Fibroblast of skin of back (primary cell): ENCODE results near the gene GLI3.

Experiments
- DNase-seq: peaks from one replicate; pipeline ENCODE4 v3.0.0-alpha.2; 2013

GLI3 gene

DNA sequence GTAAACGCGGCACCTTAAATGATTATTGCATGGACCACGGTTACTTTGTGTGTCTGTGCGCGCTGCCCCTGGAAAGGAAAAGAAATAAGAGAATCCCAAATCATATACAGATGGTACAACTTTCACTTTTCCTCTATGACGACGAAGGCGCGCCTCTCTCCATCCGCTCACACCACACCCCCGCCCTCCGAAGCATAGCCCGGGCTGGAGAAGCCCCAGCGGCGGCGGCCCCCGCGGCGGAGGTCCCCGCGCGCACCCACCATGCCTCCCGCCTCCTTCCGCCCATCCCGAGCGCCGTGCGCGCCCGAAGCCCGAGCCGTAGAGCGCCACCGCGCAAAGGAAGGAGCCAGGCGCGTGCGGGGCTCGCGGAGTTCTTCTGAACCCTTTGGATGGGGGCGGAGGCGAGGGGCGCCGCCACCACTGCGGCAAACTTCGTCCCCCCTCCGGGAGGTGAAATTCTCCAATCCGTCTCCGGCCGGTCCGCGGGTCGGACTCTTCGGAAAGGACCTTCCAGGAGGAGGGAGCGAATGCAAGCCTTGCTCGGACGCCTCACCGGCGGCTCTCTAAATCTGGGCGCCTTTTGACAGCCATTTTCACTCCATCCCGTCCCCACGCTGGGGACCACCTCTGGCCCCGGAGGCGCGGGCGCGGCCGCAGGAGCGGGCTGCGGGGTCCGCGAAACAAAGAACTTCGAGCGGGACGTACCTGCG is 588 bp downstream of the GLI3 start:
- DNase-seq = peak; percentile 72

DNA sequence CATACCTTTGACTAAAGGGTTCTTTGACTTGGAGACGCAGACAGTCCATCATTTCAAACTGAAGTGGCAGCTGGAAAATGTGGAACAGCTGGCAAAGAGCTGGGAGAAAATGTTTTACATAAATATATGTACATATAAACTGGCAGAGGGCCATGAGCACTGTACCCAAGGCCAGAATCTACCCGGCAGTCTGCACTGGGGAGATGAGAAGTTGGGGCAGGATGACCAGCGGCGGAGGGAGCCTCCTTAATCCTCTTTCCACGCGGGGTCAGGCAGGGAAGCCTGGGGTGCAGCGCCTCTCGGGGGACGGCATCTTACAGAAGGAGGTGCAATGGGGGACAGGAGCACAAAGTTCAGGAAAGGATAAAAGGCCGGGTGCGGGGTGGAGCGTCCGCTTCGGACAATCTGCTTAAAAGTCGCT is 1.3 kb downstream of the GLI3 start:
- peak; percentile 19 for DNase-seq

DNA sequence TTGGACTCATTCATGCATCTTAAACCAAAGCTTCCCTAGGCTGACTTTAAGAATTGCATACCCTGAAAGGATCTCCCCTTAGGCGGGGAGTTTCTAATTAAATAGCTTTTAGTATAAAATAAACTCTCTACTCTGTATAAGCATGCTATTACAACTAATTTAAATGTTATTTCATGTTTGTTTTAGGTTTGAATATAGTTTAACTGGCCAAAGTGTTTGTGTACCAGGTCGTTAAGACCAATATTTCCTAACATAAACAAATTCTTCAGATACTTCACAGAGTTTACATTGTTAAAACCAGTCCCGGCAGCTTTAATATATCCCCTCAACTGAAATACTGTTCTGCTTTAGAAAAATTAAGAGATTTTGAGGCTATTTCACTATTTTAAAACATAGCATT is 2.3 kb downstream of the GLI3 start:
- no peak for DNase-seq

DNA sequence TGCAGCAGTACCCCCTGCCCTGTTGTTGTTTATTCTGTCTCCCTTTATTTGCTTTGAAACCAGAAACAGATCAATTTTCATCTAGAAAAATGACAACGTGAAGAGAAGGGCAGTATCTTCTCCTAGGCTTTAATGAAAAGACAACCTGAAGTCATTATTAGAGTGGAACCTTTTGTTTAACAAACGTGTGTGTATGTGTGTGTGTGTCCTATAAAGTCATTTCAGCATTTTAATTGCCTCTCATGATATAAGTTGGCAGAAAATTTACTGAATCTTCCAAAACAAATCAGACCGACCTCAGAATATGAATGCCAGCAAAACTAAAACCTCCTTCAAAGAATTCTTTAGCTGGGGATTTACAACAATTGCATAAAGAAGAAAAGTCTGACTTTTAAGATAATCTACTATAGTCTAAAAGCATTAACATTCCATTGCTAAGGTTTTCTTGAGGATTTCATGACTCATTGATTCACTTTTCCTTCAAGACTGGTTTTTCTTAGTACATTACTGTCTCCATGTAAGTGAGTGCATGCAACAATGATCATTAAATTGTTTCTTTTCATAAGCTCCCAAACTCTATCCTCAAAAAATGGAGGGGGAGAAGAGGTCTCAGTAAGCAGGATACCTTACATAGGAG is 3.2 kb downstream of the GLI3 start:
- DNase-seq = peak; percentile 48

DNA sequence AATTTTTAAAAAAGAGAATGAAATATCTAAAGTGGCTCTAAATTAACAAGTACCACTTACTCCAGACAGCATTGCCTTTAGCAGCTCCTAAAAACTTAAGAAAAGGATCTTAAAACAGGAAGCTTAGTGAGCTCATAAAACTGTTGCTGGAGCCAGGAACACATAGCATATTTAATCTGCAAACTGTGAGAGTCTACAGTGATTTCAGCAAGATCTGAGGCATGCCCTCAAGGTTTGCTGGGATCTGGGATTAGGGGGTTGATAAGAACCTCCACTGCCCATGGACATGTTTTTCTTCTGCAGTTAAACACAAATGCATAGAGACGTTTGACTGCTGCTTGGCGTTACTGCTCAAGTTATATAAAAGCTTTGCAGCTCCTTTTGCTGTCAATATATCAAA is 3.8 kb downstream of the GLI3 start:
- no peak for DNase-seq

DNA sequence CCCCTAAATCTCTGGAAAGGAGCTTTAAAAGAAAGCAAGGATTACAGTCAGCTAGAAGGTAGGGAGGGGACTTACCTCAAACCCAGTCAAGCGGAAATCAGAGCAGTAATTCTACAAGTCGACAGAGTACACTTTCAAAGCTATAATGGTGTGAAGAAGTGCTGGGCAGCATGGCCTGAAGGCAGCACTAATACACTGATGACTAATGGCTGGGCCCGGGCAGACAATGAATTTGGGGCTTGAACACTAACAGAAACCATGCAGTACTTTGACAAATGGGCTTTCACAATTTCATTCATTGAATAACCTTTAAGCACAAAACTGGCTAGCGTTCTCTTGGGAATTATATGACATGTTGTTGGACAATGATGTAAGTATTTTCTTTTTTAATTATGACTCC is 4.7 kb downstream of the GLI3 start:
- DNase-seq = peak; percentile 56

DNA sequence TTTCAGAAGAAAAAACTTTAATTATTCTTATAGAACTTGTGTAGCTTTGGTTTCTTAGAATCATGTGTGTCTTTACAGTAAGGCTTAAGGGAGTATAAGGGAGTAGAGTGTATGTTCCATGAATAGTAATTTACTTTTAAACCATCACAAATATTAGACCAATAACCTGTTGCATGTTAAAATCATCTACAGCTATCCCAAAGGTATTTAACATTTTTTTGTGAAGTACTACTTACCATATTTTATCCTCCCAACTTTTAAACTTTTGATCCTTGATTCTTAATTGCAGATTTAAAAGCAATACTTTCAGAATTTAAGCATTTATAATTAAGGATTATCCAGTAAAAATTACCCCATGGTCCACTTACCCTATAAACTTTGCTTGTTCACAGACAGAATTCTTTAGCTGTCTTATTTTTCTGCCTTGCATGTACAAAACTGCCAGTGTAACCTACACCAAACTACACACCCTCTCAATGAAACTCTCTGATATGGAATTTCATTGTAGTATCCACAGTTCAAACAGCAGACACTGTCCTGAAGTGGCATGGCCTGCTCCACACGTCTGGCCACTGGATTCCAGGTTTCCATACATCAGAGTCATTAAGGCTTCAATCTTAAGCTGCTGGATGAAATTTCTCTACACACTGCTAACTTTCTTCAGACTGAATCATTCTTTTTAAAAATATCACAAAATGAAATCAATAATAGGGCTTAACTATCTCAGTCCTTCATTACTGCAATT is 5.8 kb downstream of the GLI3 start:
- DNase-seq = no peak

DNA sequence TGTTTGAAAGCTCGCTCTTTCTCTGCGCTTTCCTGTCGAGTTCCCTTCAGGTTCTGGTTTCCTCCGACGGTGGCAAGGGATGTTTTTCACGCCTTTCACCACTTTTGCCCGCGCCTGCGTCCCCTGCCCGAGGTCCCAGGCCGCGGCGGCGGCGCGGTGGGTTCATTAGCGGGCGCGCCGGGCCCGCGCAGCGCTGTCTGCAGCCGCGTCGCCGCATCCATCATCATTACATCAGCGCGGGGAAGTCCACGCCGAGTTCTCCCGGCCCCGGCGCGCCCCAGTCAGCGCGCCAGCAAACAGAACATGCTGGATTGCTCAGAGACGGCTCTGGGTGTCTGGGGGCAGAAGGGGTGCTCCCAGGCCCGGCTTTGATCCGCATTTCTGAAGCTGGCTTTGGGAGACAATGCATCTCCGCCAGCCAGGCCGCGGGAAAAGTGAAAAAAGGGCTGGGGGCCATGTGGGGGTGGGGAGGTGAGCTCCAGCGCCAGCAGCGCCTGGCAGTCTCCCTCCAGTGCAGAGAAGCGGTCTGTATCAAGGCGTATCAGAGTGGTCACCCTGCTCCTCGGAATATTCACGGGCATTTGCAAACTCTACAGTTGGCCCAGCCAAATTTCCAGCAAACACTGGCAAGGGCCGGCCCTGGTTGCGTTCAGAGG is 8.9 kb downstream of the GLI3 start:
- no peak for DNase-seq

DNA sequence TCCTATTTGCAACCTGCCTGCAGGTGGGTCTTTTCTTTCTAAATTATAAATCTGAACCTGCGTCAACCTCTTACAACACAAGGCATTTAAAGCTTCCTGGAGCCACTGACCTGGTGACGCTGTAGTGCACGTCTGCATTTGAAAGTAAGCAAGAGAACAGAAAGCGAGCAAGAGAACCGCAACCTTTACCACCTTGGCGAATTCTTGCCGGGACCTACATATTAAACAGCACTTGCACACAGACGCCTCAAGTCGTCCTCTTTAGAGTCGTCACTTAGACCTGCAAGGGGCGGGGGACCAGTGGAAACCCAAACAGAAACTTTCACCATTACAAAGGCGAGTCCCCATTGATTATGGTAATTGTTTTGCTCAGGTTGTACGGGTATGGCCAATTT is 9.5 kb downstream of the GLI3 start:
- no peak for DNase-seq

DNA sequence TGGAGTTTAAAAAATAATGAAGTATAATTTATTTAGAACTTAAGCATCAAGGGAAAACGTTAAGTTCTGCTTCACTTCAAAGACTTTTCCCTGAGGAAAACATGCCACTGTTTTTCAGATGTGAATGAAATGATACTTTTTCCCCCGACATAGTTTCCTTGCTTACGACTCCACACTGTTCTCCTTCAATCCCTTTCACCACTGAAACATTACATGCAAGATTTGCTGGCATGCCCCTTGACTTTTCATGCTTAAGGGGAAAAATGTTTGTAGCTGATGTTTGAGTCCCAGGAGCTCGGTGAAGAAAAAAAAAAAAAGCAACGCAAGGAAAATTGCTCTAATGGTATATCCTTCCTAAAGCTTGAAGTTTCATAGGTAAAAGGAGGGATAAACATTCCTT is 10.0 kb downstream of the GLI3 start:
- no peak for DNase-seq

DNA sequence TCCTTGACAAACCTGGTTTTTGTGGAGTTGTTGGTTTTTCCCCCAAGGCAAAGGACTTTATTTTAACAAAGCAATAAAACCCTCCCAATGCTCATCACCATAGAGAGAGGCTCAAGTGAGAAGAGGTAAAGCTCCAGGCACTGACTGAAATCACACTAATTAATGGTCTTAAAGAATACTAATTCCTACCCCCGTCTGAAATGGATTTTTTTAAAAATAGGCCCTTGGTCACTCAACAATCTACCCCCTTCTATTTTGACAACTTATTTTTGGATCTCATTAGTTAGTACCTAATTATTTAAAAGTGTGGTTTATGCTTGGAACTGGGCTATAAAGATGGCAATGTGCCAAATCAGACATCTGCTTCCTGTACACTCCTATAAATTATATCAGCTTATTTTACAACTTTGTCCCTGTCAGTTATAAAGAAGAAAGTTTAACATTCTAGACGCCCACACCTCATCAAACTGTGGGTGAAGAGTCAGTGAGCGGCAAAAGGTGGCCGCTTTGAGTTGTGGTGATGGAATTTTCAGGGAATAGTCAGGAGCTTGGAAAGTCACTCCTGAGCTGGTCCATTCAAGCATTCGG is 10.6 kb downstream of the GLI3 start:
- no peak for DNase-seq

DNA sequence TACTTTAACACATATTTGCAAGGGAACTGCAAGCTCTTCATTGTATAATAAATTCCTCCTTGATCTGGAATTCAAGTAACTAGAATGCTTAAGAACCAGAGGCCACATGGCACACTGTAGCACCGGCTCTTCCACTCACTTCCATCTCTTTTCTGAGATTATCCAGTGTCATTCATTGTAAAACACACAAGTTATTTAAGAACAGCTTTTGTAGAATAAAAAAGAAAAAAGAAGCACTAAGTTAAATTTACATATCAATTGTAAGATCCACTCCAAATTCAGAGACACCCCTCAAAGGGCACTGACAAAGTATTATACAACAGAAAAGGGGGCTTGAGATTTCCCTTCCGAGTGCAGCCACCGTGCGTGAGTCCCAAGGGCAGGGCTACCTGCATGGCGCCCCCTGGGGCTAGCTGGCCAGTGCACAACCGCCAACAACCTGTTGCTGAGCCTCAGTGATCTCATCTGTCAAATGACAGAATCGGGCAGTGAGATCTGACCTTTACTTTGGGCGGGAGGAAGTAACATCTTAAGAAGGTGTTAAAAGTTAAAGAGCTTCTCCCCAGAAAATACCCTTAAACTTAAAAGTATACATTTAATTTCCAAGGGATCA is 12.5 kb downstream of the GLI3 start:
- DNase-seq = no peak

DNA sequence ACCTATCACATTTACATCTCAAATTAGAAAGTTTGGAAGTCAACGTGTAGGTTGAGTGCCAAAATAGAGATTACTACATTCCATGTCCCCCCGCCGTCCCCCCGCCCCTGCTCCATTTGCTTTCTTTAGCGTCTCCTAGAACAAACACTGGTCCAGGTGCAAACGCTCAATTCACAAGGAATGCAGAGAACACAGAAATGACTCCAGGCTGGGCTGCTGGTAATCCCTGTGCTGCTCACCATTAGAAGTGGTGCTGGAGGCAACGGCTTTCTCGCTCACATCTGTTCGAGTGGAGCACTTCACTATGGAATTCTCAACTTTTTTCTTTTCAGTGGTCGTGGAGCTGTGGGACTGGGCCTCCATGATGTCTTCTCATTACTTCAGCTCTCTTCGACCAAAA is 14.1 kb downstream of the GLI3 start:
- DNase-seq = no peak

DNA sequence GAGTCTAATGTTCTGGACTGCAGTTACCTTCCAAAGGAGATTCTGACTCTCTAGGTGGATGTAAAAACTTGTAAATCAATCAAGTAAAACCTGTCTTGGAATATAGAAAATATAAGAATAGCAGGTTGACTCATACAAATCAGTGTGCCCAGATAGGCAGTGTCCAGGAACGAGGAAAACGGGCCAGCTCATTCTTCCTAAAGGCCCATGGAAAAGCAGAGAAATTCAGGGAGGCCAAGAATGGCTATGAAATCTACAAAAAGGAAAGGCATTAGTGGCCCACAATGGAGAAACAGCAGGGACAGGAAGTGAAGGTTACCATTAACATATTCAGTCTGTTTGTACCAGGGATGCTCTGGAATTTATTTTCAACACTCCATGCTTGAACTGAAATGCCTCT is 14.9 kb downstream of the GLI3 start:
- DNase-seq = no peak

DNA sequence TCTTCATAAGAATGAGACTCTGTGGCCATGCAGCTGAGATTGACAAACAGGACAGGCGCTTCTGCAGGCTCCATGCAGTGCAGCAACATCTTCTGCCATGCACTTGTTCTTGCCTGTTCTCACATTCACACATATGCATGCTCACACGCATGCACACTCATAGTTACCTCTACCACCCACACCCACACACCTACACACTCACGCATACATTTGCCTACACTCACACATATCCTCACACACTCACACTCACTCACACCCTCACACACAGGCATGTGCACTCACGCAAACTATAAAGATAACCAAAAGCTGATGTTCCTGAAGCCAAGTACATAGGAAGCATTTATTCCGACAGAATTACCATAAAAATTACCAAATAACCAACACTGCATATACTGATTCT is 15.7 kb downstream of the GLI3 start:
- DNase-seq = no peak

DNA sequence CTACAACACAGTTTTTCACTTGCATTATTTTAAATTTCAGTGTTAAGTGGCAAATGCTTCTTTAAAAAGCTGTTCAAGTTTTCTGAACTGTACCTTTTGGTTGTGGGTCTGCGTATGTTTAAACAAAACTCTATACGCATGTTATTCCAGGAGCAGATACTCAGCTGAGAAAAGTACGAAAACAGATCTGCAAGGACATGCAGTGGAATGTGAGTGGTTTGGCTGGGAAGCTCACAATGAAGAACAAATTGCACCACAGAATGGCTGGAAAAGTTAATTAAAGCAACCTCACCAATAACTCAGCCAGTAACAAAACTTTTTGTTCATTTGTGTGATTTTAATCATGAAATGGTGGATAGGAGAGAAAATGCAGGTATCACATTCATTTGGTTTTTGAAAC is 17.6 kb downstream of the GLI3 start:
- no peak for DNase-seq

DNA sequence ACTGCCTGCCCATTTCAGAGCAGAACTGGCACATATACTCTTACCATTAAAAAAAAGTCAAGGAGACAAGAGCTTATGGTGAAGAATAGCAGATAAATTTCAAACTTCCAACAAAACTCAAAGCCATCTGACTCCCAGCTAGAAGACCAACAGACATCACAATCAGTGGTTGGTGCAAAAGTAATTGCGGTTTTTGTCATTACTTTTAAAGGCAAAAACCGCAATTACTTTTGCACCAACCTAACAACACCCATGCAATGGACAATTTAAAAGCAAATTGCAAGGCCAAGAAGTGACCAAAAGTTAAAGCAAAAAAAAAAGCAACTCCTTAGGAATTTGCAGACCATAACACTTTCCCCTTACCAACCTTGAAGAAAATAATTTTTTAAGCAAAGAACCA is 18.8 kb downstream of the GLI3 start:
- no peak for DNase-seq

DNA sequence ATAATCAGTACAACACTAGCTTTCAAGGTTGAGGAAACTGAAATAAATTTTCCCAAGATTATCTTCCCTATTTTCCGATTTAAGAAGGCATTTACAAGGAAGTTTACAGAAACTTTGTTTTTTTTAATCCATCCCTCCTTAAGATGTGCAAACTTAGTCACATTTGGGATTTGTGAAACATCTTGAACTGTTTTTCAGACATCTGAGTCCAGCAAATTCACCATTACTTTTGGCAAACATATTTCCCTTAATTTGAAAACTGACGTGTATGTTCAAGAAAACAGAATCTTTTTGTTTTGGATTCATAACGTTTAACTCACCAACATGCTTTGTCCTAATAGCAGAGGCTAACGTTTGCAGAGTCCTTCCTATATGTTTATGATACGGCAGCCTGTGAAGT is 19.5 kb downstream of the GLI3 start:
- no peak for DNase-seq

DNA sequence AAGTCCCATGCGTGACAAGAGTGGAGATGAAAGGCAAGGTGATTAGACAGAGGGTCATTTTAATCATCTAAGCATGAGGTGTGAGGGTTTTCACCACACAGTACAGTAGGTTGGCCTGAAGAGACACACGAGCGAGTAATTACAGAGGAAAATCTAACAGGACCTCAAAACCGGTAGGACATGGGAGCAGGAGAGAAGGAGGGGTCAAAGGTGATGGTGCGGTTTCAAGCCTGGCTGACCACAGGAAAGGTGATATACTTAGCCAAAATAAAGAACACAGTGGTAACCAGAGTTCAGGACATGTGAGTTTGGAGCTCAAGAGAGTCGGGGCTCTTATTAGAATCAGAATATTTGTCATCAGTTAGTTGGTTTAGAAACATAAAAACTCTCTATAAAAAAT is 20.0 kb downstream of the GLI3 start:
- DNase-seq = no peak

DNA sequence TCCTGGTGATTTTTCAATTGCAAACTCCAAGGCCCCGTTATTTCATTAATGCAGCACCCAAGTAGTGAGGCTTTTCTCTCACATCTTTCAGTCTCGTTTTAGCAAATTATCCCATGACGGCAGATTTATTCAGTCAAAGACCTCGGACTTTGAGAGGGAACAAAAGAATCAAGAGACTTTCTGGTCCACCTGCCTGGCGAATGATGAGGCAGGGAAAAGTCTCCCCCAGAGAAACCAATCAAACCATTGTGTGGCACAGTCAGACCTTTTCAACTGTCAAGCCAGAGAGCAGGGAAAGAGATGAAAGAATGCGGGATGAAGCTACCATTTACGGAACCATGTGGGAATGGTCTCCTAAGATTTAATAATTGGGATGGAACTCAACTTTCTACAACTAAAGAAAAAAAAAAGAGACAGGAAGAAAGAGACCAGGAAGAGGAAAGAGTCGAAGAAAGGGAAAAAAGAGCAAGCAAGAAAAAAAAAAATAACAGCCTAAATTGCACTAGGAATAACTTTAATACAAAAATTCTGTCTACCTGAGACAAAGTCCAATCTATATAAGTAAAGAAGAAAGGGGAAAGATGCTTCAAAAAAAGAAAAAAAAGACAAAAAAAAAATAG is 22.8 kb downstream of the GLI3 start:
- no peak for DNase-seq

DNA sequence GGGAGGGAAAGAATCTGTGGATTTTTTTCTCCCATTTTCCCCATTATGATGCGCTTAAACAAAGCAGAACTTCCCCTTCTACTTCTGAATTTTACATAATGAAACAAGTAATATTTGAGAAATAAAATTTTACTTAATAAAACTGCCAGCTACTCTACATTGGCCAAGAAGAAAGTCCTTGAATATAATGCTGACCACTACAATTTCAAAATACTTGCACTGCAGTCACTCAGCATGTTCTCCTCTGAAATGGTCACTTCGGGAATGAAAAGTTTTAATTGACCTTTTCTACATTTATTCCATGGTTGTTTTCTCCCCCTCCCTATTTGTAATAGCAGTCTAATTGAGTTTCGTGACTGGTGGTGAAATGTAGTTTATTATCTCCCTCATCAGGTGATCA is 23.9 kb downstream of the GLI3 start:
- DNase-seq = no peak

DNA sequence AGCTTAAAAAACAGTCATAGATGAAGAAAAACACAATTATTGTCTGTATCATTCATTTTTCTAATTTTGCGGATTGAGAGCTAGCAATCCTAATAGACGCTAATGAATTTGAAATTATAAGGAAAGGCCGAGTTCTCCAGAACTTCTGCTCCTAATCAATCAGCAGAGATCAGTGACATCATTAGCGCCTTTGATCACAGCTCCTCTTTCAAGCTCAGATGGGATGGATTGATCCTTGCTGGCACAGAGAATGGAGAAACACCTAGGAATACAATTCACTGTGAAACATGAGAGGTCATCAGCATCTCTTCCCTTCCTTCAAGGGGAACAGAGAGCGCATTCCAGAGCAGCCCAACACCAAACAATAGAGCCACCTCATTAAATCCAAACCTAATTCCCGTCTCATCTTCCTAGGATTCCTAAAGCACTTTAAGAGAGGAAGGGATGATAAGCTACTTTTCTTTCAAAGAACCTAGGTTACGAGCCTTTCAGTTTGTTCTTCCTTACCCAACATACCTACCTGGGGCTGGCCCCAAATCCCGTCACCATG is 24.4 kb downstream of the GLI3 start:
- no peak for DNase-seq
